Muscle of arm (tissue), 12 donors: ENCODE data around the gene PCED1A. TPM values are rescaled to one million over a fixed set of nuclear protein-coding genes. Genes with fewer than 3 reads are reported as not detected.

Experiments used
- polyA plus RNA-seq, 12 donors: library from polyadenylated mRNA; unstranded; fragments of 120-200 nt; gene quantifications; one replicate each; pipeline ENCODE4 v1.2.1, GENCODE V29; 2013; ENCODE audit not compliant: insufficient read length in 12 of 12

The PCED1A gene
- polyA plus RNA-seq, 12 donors, result 17.5 to 41.8 (median 25.6) TPM; not detected in 1

Other genes with a start within 250 kb of the PCED1A start
- 100 to 1,000 TPM in 11 of 12 donors, not detected in 1; 131 to 191 (median 155) TPM for gene NOP56, start 188.0 kb downstream of the PCED1A start, polyA plus RNA-seq
- 100 to 1,000 TPM in 4 of 12 donors, 10 to 100 TPM in 7, not detected in 1; 78.3 to 110 (median 98.9) TPM for gene IDH3B, start 176.4 kb downstream of the PCED1A start, polyA plus RNA-seq
- gene EBF4, start 147.9 kb downstream of the PCED1A start, polyA plus RNA-seq, result 1 to 10 TPM in 11 of 12 donors, not detected in 1; 3.9 to 9.6 (median 6.5) TPM
- 10 to 100 TPM in 11 of 12 donors, not detected in 1; 30.8 to 71.4 (median 47.1) TPM for gene CPXM1, start 40.0 kb downstream of the PCED1A start, polyA plus RNA-seq
- gene C20orf141, start 25.7 kb downstream of the PCED1A start, polyA plus RNA-seq, result not detected
- not detected for gene TMEM239, start 24.3 kb downstream of the PCED1A start, polyA plus RNA-seq
- gene VPS16, start 90 bp upstream of the PCED1A start, polyA plus RNA-seq, result 10 to 100 TPM in 11 of 12 donors, not detected in 1; 18.9 to 53.6 (median 21.9) TPM
- gene PTPRA, start 32.8 kb upstream of the PCED1A start, polyA plus RNA-seq, result 10 to 100 TPM in 11 of 12 donors, not detected in 1; 35.4 to 98.2 (median 56.6) TPM
- 1 to 10 TPM in 1 of 12 donors, under 1 TPM in 4, not detected in 7; 0.20 to 1.1 (median 0.35) TPM for gene GNRH2, start 203.0 kb upstream of the PCED1A start, polyA plus RNA-seq
- gene MRPS26, start 205.4 kb upstream of the PCED1A start, polyA plus RNA-seq, result 10 to 100 TPM in 11 of 12 donors, not detected in 1; 23.0 to 38.0 (median 28.4) TPM
- 1 to 10 TPM in 1 of 12 donors, under 1 TPM in 7, not detected in 4; 0.25 to 1.0 (median 0.44) TPM for gene OXT, start 231.0 kb upstream of the PCED1A start, polyA plus RNA-seq
- under 1 TPM in 1 of 12 donors, not detected in 11; 0.24 TPM for gene AVP, start 244.1 kb upstream of the PCED1A start, polyA plus RNA-seq